IMR-90 (cell line): ENCODE data around the gene CDKAL1. TPM values are rescaled to one million over a fixed set of nuclear protein-coding genes. Genes with fewer than 3 reads are reported as not detected.

Experiments used
- ATAC-seq: fragments of 200-7000 bp; cut with Tn5 transposase; 2 replicates; pipeline ENCODE4 v1.9.1; 2020; ENCODE audit warnings: low read depth, mild to moderate bottlenecking, moderate library complexity
- BruUV-seq: library from RNA; stranded (reverse); fragments of 400-500 nt; replicated peaks from 2 replicates; lab custom pipeline; 2021; lab: Mats Ljungman, UMichigan
- CTCF ChIA-PET: fragments of 300-600 bp; formaldehyde crosslinking; extraction: SDS; loops from one replicate; lab custom pipeline; 2021; ENCODE audit warnings: antibody characterized with exemption; lab: Yijun Ruan, JAX
- POLR2A ChIA-PET: fragments of 300-600 bp; sonication (Branson Sonifier 250); formaldehyde crosslinking; loops from one replicate; lab custom pipeline; 2022; ENCODE audit warnings: antibody characterized with exemption; ENCODE audit not compliant: unreplicated experiment; lab: Charles Lee
- DNase-seq: peaks from one replicate; pipeline ENCODE4 v3.0.0; 2013
- H2AFZ ChIP-seq: replicated peaks from 2 replicates; pipeline ENCODE3; 2013; ENCODE audit warnings: low read length, mild to moderate bottlenecking; ENCODE audit not compliant: poor library complexity
- H2AK5ac ChIP-seq: 2 replicates; pipeline ENCODE4 v1.6.1; 2013; ENCODE audit warnings: low read depth, low read length, inconsistent platforms
- H2AK9ac ChIP-seq: replicated peaks from 2 replicates; pipeline ENCODE3; 2013; ENCODE audit warnings: mild to moderate bottlenecking, low read depth, low read length, moderate library complexity; ENCODE audit not compliant: poor library complexity
- H2BK120ac ChIP-seq: 2 replicates; pipeline ENCODE4 v1.6.1; 2013; ENCODE audit warnings: low read depth, low read length, inconsistent platforms
- H2BK15ac ChIP-seq: 3 replicates; pipeline ENCODE4 v1.6.1; 2013; ENCODE audit warnings: low read depth, low read length, inconsistent platforms
- H2BK20ac ChIP-seq: 2 replicates; pipeline ENCODE4 v1.6.1; 2013; ENCODE audit warnings: low read depth, mild to moderate bottlenecking, inconsistent platforms, low read length, moderate library complexity
- H2BK5ac ChIP-seq: 2 replicates; pipeline ENCODE4 v1.6.1; 2013; ENCODE audit warnings: mild to moderate bottlenecking, low read depth, low read length, inconsistent platforms; ENCODE audit not compliant: poor library complexity, severe bottlenecking
- H3K14ac ChIP-seq: replicated peaks from 2 replicates; pipeline ENCODE4 v1.6.1; 2013; ENCODE audit warnings: low read depth, low read length, inconsistent platforms
- H3K18ac ChIP-seq: 2 replicates; pipeline ENCODE4 v1.6.1; 2013; ENCODE audit warnings: low read depth, low read length, control low read depth
- H3K23ac ChIP-seq: 2 replicates; pipeline ENCODE4 v1.6.1; 2013; ENCODE audit warnings: low read depth, low read length, inconsistent platforms
- H3K27ac ChIP-seq: 2 replicates; pipeline ENCODE4 v1.5.1; 2013; ENCODE audit warnings: mild to moderate bottlenecking, control low read depth, low read length; ENCODE audit not compliant: insufficient read depth
- H3K27me3 ChIP-seq: 2 replicates; pipeline ENCODE4 v1.6.1; 2013; ENCODE audit warnings: low read length; ENCODE audit not compliant: control insufficient read depth, insufficient read depth
- H3K36me3 ChIP-seq: 2 replicates; pipeline ENCODE4 v1.6.1; 2013; ENCODE audit warnings: low read length, mixed read lengths; ENCODE audit not compliant: control insufficient read depth, insufficient read depth
- H3K4ac ChIP-seq: 2 replicates; pipeline ENCODE4 v1.6.1; 2013; ENCODE audit warnings: low read depth, low read length, inconsistent platforms
- H3K4me1 ChIP-seq: 2 replicates; pipeline ENCODE4 v1.6.1; 2013; ENCODE audit warnings: low read length, mixed read lengths; ENCODE audit not compliant: control insufficient read depth, insufficient read depth
- H3K4me2 ChIP-seq: 2 replicates; pipeline ENCODE4 v1.6.1; 2013; ENCODE audit warnings: low read depth, mild to moderate bottlenecking, control low read depth, low read length, moderate library complexity
- H3K4me3 ChIP-seq: 2 replicates; pipeline ENCODE4 v1.5.1; 2013; ENCODE audit warnings: low read depth, mild to moderate bottlenecking, control low read depth, low read length, moderate library complexity; ENCODE audit not compliant: insufficient read depth
- H3K56ac ChIP-seq: 2 replicates; pipeline ENCODE4 v1.6.1; 2013; ENCODE audit warnings: low read length, inconsistent platforms; ENCODE audit not compliant: insufficient read depth; ENCODE audit errors: extremely low read depth
- H3K79me1 ChIP-seq, 2 experiments: 2 replicates each; pipeline ENCODE4 v1.6.1; 2013; ENCODE audit warnings: low read length in 2 of 2, inconsistent platforms in 1 of 2, low read depth in 1 of 2
- H3K9ac ChIP-seq: 2 replicates; pipeline ENCODE4 v1.6.1; 2013; ENCODE audit warnings: low read depth, low read length, control low read depth
- H3K9me1 ChIP-seq: 2 replicates; pipeline ENCODE4 v1.6.1; 2013; ENCODE audit warnings: low read length, inconsistent platforms; ENCODE audit not compliant: insufficient read depth
- H3K9me3 ChIP-seq: 2 replicates; pipeline ENCODE4 v1.6.1; 2013; ENCODE audit warnings: low read length; ENCODE audit not compliant: control insufficient read depth, insufficient read depth
- H4K20me1 ChIP-seq: 2 replicates; pipeline ENCODE4 v1.6.1; 2013; ENCODE audit warnings: low read length, inconsistent platforms; ENCODE audit not compliant: insufficient read depth
- H4K5ac ChIP-seq: 2 replicates; pipeline ENCODE4 v1.6.1; 2013; ENCODE audit warnings: mild to moderate bottlenecking, low read depth, low read length, control low read depth
- H4K8ac ChIP-seq, 2 experiments: 2 replicates each; pipeline ENCODE4 v1.6.1; 2013; ENCODE audit warnings: low read depth in 2 of 2, low read length in 2 of 2, control low read depth in 1 of 2, inconsistent platforms in 1 of 2
- H4K91ac ChIP-seq: 2 replicates; pipeline ENCODE4 v1.6.1; 2013; ENCODE audit warnings: low read depth, low read length, inconsistent platforms; ENCODE audit not compliant: insufficient read depth
- BHLHE40 ChIP-seq: fragments of 150-350 bp; IDR thresholded peaks from 2 replicates; pipeline ENCODE4 v1.6.1; 2016; ENCODE audit warnings: mild to moderate bottlenecking, low read depth, low read length
- CEBPB ChIP-seq: IDR thresholded peaks from 2 replicates; pipeline ENCODE4 v1.6.1; 2012; ENCODE audit warnings: low read depth, low read length, improper control_type of control experiment
- CHD1 ChIP-seq: IDR thresholded peaks from 2 replicates; pipeline ENCODE4 v1.6.1; 2012; ENCODE audit warnings: low read depth, low read length, improper control_type of control experiment
- CTCF ChIP-seq: conservative IDR thresholded peaks from 2 replicates; pipeline ENCODE4 v1.5.1; 2012; ENCODE audit warnings: mild to moderate bottlenecking, low read depth, low read length, improper control_type of control experiment
- ELK1 ChIP-seq: fragments of 150-350 bp; IDR thresholded peaks from 2 replicates; pipeline ENCODE4 v1.6.1; 2016; ENCODE audit warnings: low read depth, mild to moderate bottlenecking, low read length, moderate library complexity, borderline replicate concordance
- FOS ChIP-seq: fragments of 150-350 bp; IDR thresholded peaks from 2 replicates; pipeline ENCODE4 v1.6.1; 2016; ENCODE audit warnings: low read depth, low read length
- MAFK ChIP-seq: IDR thresholded peaks from 2 replicates; pipeline ENCODE4 v1.6.1; 2012; ENCODE audit warnings: low read depth, low read length, improper control_type of control experiment
- MAZ ChIP-seq: IDR thresholded peaks from 2 replicates; pipeline ENCODE4 v1.6.1; 2012; ENCODE audit warnings: low read depth, mild to moderate bottlenecking, low read length, improper control_type of control experiment, moderate library complexity, borderline replicate concordance
- MXI1 ChIP-seq: IDR thresholded peaks from 2 replicates; pipeline ENCODE4 v1.6.1; 2012; ENCODE audit warnings: low read depth, mild to moderate bottlenecking, low read length, moderate library complexity, borderline replicate concordance
- NFE2L2 ChIP-seq: fragments of 150-350 bp; IDR thresholded peaks from 2 replicates; pipeline ENCODE4 v1.6.1; 2016; ENCODE audit warnings: low read depth, mild to moderate bottlenecking, low read length
- POLR2A ChIP-seq: IDR thresholded peaks from 2 replicates; pipeline ENCODE4 v1.6.1; 2012; ENCODE audit warnings: mild to moderate bottlenecking, low read depth, low read length
- RAD21 ChIP-seq: IDR thresholded peaks from 2 replicates; pipeline ENCODE4 v1.6.1; 2012; ENCODE audit warnings: low read length, improper control_type of control experiment
- RCOR1 ChIP-seq: IDR thresholded peaks from 2 replicates; pipeline ENCODE4 v1.6.1; 2012; ENCODE audit warnings: mild to moderate bottlenecking, low read length, improper control_type of control experiment; ENCODE audit not compliant: insufficient replicate concordance
- RFX5 ChIP-seq: IDR thresholded peaks from 2 replicates; pipeline ENCODE4 v1.8.0; 2012; ENCODE audit warnings: low read depth, mild to moderate bottlenecking, low read length, moderate library complexity
- SMC3 ChIP-seq: fragments of 150-350 bp; IDR thresholded peaks from 2 replicates; pipeline ENCODE4 v1.6.1; 2016; ENCODE audit warnings: low read depth, mild to moderate bottlenecking, antibody characterized with exemption, low read length, moderate library complexity
- USF2 ChIP-seq: fragments of 150-350 bp; IDR thresholded peaks from 2 replicates; pipeline ENCODE4 v1.6.1; 2017; ENCODE audit warnings: mild to moderate bottlenecking, antibody characterized with exemption, low read length, low read depth
- dilution Hi-C: fragments of 300-500 bp; cut with HindIII; formaldehyde crosslinking; loops from one replicate; pipeline ENCODE4 v1.14.3; 2018; ENCODE audit warnings: low sequenced_read_pairs; ENCODE audit not compliant: unreplicated experiment
- in situ Hi-C: fragments of 300-500 bp; cut with MboI; formaldehyde crosslinking; loops from 3 replicates; pipeline ENCODE4 v1.14.3; 2019; ENCODE audit warnings: low sequenced_read_pairs, inconsistent platforms, mixed read lengths
- intact Hi-C: fragments of 100-400 bp; cut with micrococcal nuclease; formaldehyde crosslinking; loops from 2 replicates; pipeline ENCODE4 v1.10.0; 2022
- polyA plus RNA-seq, 3 experiments: library from polyadenylated mRNA; depleted of rRNA; stranded (reverse); fragments of >200 nt; gene quantifications; 2 replicates each; pipeline ENCODE4 v1.2.3, GENCODE V29; 2012; ENCODE audit warnings: low replicate concordance in 1 of 3
- total RNA-seq: library from RNA; depleted of rRNA; stranded (reverse); fragments of >200 nt; gene quantifications from 2 replicates; pipeline ENCODE4 v1.2.3, GENCODE V29; 2012

CDKAL1 gene
- total and polyA plus RNA-seq, 2 of the 4 experiments (the other 2 are of a cell fraction): 3.7 to 13.1 TPM

GRCh38 chr6:20564269-20564668, 30.0 kb downstream of the CDKAL1 start:
- H3K23ac ChIP-seq: no peak overlapping the region
- no peak overlapping the region for H3K4ac ChIP-seq
- TF ChIP-seq CTCF: peak; percentile 59
- TF ChIP-seq POLR2A: no peak
- TF ChIP-seq BHLHE40: no peak
- no peak for TF ChIP-seq USF2
- TF ChIP-seq RCOR1: no peak
- TF ChIP-seq MXI1: no peak
- TF ChIP-seq CHD1: no peak
- no peak for TF ChIP-seq MAZ
- TF ChIP-seq CEBPB: no peak
- no peak for TF ChIP-seq ELK1
- no peak for TF ChIP-seq RFX5
- no peak for TF ChIP-seq MAFK
- no peak for TF ChIP-seq NFE2L2
- TF ChIP-seq SMC3: peak; percentile 51; the same call in 1 of the 2 replicates
- peak; percentile 61 for TF ChIP-seq RAD21
- TF ChIP-seq FOS: no peak
- POLR2A ChIA-PET: no interaction called here
- H3K9me1 ChIP-seq: no peaks in the 10 kb centered on the region
- H3K27ac ChIP-seq: no peak overlapping the region
- no peaks in the 10 kb centered on the region for H3K36me3 ChIP-seq
- no peaks in the 10 kb centered on the region; the same call in 1 of the 2 replicates for H3K4me1 ChIP-seq
- dilution Hi-C loops: no loop called here
- H2AK5ac ChIP-seq: no peak overlapping the region
- no peak overlapping the region for H4K5ac ChIP-seq
- no peaks in the 10 kb centered on the region for H4K20me1 ChIP-seq
- no peak overlapping the region for H4K8ac ChIP-seq
- H3K56ac ChIP-seq: no peak overlapping the region
- no peak overlapping the region for H2BK120ac ChIP-seq
- H3K14ac ChIP-seq: no peak overlapping the region
- peaks cover 2 to 4% of the 10 kb centered on the region in 2 experiments; a peak in 2 of 4 replicates for H3K79me1 ChIP-seq
- no peak overlapping the region for H2AK9ac ChIP-seq
- H3K9me3 ChIP-seq: no peaks in the 10 kb centered on the region
- H3K4me3 ChIP-seq: no peak overlapping the region
- ATAC-seq (peak; percentile 64), DNase-seq (peak; percentile 27)
- H3K27me3 ChIP-seq: no peaks in the 10 kb centered on the region
- no peak overlapping the region for H2BK15ac ChIP-seq
- H4K91ac ChIP-seq: no peak overlapping the region
- H2BK5ac ChIP-seq: no peak overlapping the region
- H2BK20ac ChIP-seq: no peak overlapping the region
- H3K4me2 ChIP-seq: no peak overlapping the region
- intact Hi-C loops: loop anchor here (1.0 to 10.0 kb wide), 4 partner anchors 311 to 1581 kb away; no protein-coding TSS in a partner anchor
- in situ Hi-C loops: loop anchor here (5.0 to 25.0 kb wide), 2 partner anchors 1023 to 1573 kb away; no protein-coding TSS in a partner anchor
- H2AFZ ChIP-seq: no peak overlapping the region
- BruUV-seq: no TSS peak
- H3K9ac ChIP-seq: no peak overlapping the region
- H3K18ac ChIP-seq: no peak overlapping the region
- CTCF ChIA-PET: interaction anchor here (0.6 to 2.1 kb wide), 6 partner anchors 9 to 1169 kb away, joined by 3 to 8 read pairs (median 4); no protein-coding TSS in a partner anchor
